Esophagus mucosa (tissue), 1 donor: Measurements from ENCODE around the gene CMIP. TPM values are rescaled to one million over a fixed set of nuclear protein-coding genes. Genes with fewer than 3 reads are reported as not detected.
"Not testable (repeated sequence)": the region's sequence is repeated elsewhere in the genome, so short reads cannot be mapped to it uniquely, and the experiment has no call there.

ENCODE experiments used
- ATAC-seq: fragments of 200-7000 bp; cut with Tn5 transposase; one replicate; pipeline ENCODE4 v1.9.1; 2020
- total RNA-seq: library from RNA; stranded (reverse); gene quantifications from one replicate; pipeline ENCODE4 v1.2.4, GENCODE V29; 2023
- donor health status: DM: yes; HTN: yes; CAD: no.

The CMIP gene
- total RNA-seq, 1 donor from 2014 or later = 47.0 TPM

- no peak for ATAC-seq
These were observed 23.1 kb upstream of the CMIP start for GRCh38 chr16:81421536-81421935.

GRCh38 chr16:81422153-81422552 is 22.5 kb upstream of the CMIP start:
- ATAC-seq = not testable (repeated sequence)

DNA sequence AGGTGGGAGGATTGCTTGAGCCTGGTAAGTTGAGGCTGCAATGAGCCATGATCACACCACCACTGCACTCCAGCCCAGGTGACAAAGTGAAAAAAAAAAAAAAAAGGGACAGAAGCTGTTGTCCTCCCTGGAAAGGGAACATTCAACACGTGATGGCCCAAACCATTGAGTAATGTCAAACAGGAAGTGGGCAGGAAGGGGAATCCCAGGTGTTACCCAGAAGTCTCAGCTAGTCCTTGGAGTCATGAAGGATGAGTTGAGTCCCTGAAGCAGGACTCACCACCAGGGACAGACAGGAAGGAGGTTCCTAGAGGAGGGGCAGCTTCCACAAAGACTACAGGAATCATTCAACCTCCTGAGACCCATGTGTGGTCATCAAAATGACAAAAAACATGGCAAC is 19.8 kb upstream of the CMIP start:
- ATAC-seq = peak; percentile 87

DNA sequence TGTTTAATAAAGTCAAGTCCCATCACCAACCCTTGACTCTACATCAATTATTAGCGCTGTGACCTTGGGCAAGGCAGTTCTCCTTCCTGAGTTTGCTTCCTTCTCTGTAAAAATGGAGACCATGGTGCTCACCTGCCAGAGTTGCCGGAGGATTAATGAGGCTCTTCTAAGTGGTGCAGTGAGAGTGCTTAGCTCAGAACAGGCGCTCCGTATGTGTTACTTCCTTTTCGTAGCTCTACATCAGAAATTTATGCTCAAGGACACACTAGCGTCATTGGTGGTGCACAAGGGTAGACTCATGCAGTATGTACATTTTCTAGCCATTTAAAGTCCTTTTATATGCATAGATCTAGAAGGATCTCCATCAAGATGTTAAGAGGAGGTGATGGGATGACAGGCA is 17.4 kb upstream of the CMIP start:
- ATAC-seq = no peak

DNA sequence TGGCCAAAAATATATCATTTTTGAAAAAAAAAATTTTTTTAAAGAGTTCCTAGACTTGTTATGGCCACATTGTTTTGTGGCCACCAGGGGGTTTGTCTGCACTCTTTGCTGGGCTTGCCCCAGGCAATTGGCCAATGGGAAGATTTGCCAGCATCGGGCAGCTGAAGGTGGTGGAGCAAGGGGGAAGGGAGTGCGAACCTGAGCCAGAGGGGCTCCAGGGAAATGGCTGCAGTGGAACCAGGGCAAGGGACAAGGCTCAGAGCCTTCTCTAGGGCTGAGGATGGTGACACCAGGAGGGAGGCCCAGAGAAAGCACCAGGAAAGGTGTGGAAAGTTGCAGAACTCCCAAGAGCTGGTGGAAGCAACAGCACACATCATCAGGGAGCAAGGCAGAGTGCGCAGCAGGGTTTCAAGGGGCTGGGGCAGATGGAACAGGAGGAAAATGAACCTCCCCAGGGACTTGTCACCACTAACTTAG is 15.5 kb upstream of the CMIP start:
- no peak for ATAC-seq

- ATAC-seq = peak; percentile 43
These were observed 12.9 kb upstream of the CMIP start for GRCh38 chr16:81431554-81432353.

- ATAC-seq = no peak
These were observed 11.6 kb upstream of the CMIP start for GRCh38 chr16:81432937-81433557.

DNA sequence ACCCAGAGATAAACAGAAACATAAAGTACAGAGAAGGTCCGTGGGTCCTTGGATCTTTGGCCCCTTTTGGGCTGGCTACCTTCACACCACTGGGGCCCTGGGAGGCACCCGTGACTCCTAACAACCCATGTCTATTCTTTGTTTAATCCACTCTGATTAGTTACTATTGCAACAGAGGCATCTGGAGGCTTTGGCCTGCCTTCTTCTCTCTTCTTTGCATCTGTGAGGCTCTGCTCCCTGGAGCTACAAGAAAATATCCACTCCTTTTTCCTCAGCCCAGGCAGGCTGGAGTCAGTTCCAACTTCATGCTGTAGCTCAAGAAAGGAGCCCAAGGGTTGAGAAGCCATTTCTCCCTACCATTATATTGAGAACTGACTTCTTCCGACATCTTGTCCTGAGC is 9.5 kb upstream of the CMIP start:
- ATAC-seq = peak; percentile 43

DNA sequence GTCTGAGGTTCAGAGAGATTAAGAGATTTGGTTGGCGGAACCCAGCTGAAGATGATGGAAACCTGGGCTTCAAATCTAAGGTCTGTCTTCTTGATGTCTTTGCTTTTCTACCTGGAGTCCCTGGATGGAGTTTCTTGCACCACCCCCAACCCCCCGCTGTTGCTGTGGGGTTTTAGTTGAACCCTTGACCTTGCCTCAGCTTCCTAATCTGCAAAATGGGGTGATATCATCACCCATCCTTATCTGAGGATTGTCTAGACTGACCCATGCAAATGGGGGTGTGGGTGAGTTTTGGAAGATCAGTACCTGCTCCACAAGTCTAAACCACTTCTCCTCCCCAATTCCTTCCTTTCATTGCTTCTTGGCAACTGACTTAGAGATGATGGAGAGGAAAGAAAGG is 9.0 kb upstream of the CMIP start:
- ATAC-seq = no peak

DNA sequence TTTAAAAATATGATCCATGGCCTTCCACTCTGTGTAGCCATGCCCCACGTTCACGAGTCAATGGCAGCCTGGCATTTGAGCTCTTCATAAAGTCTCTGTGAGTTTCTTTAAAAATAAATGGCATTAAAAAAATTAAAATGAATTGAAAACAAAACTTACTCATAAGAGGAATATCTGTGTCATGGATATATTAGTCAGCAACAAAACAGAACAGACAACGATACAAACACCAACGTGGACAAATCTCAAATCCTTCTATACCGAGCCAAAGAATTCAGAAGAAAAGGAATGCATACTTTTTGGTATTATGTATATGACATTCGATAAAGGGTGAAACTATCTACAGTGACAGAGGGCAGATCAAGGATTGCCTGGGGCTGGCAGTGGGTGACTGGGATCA is 8.2 kb upstream of the CMIP start:
- ATAC-seq = no peak

DNA sequence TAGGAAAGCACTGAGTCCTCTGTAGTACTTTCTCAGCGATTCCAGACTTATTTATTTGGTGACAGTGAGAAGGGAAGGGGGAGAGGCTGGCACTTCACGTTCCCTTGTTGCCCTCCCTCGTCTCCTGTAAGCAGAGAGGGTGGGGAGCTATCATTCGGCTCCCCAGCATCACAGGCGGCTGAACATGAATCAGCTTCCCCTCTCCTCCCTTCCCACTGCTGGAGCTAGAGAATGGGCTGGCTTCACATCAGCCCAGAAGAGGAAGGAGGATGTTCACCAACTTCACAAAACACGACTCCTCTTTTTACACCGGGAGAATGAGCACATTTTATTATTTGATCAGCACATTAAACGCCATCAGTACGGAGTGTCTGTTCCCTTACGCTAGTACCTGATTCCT is 6.7 kb upstream of the CMIP start:
- no peak for ATAC-seq

GRCh38 chr16:81440888-81441761 is 3.5 kb upstream of the CMIP start:
- no peak for ATAC-seq

- no peak for ATAC-seq
These were observed 2.2 kb upstream of the CMIP start for GRCh38 chr16:81442220-81442915.

DNA sequence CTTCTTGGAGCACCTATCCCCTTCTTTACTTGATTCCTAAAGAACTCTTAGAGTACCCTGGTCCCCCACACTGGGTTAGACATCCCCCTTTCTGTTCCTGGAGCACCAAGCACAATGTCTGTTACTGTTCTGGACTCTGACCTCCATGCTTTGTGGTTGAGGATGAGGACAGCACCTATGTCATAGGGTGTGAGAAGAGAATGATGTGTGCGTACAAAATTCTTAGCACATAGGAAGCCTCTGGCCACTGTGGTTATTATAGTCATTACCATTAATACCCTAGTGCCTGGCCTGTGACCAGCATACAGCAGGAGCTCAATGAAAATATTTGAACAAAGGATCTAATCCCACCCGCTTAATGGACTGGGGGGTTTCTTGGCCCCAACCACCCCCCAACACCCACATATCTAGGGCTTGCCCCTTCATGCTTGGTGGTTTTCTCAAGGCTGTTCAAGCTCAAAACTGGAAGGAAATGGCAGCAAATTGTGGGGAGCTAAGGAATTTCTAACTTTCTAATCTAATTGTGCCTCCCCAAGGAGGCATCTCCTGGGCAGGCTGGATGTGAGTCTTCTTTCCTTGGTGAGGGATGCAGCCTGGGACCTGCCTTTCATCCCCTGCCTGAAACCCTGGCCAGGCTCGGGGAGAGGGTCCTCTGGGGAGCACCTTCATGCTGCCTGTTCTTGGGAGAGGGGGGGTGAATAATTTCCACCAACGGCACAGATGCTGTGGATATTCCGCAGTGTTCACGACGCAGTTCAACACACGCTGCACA is 1.5 kb upstream of the CMIP start:
- no peak for ATAC-seq

- ATAC-seq = no peak
These were observed 740 bp upstream of the CMIP start for GRCh38 chr16:81443688-81444447.

- peak; percentile 12 for ATAC-seq
These were observed 744 bp downstream of the CMIP start for GRCh38 chr16:81445143-81445961.

DNA sequence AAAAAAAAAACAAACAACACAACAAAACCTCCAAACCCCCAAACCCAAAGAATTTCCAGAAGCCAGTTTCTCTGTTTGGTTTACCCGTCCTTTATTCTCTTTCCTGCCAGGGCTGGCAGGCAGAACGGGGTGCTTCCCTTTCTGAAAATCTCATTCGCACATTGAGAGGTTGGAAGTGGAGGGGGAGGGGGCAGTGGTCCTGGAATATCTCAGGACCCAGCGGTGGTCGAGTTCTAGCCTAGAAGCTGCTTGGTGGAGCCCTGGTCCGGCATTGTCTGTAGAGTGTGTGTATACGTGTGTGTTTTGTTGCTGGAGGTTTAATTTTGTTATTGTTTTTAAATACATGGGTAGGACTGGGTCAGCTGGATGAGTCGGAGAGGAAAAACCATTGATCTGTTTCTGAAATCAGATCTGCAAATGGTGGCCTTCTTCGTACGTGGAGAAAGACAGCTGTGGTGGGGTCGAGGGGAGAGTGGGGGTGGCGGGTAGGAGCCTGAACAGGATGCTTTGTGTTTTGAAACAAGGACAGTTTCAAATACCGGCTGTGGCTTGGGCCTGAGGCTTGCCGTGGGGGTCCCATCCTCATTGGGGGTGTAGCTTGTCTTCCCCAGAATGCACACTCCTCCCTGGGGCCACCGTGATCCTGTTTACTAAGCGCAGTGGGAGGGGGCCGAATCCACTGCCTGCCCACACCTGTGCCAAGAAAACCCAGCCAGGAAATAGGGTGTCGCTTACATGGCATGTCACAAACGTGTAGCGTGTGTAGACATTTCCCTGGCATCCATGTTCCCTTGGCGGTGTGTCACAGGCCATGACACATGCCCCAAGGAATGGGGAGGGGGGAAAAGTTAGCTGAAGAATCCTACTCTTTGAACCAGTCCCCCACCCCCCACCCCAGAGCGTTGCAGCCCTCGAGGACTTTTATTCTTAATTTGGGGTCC is 1.6 kb downstream of the CMIP start:
- ATAC-seq = peak; percentile 57

DNA sequence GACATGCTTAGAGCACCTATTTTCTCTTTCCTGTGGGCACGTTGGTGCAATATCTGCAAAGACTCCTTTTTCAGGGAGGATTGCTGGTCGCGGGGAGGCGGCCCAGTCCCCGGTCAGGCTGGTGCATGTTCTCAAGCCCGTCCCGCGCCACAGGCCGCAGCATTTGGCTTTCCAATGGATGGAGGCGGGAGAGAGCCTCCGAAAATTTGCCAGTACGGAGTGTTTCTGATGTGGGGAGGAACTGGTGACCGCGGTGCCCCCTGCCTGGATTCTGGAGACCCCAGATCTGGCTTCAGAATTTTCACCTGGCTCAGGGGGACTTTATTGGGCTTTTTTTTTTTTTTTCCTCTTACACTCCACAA is 2.3 kb downstream of the CMIP start:
- no peak for ATAC-seq
